ENCODE results near the gene PCDH9.

DNA sequence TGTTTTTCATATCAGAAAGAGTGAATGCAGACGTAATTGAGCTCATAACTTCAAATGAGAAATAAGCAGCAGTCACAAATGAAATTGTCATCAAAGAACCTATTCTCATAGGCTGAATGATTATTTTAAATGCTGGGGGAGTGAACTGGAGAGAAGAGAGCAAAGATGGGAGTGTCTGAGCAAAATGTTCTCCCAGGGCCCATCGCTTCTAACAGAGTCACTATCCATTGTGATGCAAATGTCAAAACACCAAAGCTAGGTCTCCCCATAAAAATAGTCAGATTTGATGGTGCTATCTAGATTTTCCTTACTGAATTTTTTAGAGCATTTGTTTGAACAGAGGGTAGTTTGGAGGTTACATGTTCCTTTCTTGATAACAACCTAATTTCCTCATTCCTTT, 278.7 kb downstream of the PCDH9 start:
- TF ChIP-seq, protein P1, sequence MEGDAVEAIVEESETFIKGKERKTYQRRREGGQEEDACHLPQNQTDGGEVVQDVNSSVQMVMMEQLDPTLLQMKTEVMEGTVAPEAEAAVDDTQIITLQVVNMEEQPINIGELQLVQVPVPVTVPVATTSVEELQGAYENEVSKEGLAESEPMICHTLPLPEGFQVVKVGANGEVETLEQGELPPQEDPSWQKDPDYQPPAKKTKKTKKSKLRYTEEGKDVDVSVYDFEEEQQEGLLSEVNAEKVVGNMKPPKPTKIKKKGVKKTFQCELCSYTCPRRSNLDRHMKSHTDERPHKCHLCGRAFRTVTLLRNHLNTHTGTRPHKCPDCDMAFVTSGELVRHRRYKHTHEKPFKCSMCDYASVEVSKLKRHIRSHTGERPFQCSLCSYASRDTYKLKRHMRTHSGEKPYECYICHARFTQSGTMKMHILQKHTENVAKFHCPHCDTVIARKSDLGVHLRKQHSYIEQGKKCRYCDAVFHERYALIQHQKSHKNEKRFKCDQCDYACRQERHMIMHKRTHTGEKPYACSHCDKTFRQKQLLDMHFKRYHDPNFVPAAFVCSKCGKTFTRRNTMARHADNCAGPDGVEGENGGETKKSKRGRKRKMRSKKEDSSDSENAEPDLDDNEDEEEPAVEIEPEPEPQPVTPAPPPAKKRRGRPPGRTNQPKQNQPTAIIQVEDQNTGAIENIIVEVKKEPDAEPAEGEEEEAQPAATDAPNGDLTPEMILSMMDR (conservative IDR thresholded peaks at IDR 0.05; ENCODE audit: low read depth in 2 of 2), result no peak
- no peak for TF ChIP-seq POLR2AphosphoS5 (IDR thresholded peaks at IDR 0.05; ENCODE audit: low read depth)
- no peak for TF ChIP-seq JUNB (IDR thresholded peaks at IDR 0.05; ENCODE audit: unreplicated experiment)
- TF ChIP-seq EZH2 (IDR thresholded peaks at IDR 0.05; ENCODE audit: low read depth, unreplicated experiment), result no peak
- no peak for TF ChIP-seq CREB1 (CRISPR knock-in tag; IDR thresholded peaks at IDR 0.05; ENCODE audit: low read depth)
- no peak for TF ChIP-seq EZH2phosphoT487 (IDR thresholded peaks at IDR 0.05; ENCODE audit: unreplicated experiment)
- TF ChIP-seq, protein P2, sequence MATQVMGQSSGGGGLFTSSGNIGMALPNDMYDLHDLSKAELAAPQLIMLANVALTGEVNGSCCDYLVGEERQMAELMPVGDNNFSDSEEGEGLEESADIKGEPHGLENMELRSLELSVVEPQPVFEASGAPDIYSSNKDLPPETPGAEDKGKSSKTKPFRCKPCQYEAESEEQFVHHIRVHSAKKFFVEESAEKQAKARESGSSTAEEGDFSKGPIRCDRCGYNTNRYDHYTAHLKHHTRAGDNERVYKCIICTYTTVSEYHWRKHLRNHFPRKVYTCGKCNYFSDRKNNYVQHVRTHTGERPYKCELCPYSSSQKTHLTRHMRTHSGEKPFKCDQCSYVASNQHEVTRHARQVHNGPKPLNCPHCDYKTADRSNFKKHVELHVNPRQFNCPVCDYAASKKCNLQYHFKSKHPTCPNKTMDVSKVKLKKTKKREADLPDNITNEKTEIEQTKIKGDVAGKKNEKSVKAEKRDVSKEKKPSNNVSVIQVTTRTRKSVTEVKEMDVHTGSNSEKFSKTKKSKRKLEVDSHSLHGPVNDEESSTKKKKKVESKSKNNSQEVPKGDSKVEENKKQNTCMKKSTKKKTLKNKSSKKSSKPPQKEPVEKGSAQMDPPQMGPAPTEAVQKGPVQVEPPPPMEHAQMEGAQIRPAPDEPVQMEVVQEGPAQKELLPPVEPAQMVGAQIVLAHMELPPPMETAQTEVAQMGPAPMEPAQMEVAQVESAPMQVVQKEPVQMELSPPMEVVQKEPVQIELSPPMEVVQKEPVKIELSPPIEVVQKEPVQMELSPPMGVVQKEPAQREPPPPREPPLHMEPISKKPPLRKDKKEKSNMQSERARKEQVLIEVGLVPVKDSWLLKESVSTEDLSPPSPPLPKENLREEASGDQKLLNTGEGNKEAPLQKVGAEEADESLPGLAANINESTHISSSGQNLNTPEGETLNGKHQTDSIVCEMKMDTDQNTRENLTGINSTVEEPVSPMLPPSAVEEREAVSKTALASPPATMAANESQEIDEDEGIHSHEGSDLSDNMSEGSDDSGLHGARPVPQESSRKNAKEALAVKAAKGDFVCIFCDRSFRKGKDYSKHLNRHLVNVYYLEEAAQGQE (IDR thresholded peaks at IDR 0.05; ENCODE audit: unreplicated experiment), result no peak
- TF ChIP-seq ZNF114 (CRISPR knock-in tag; IDR thresholded peaks at IDR 0.05), result no peak

All from GM23338 (cell line).